Measurements from ENCODE around the gene ZNF622. TPM values are rescaled to one million over a fixed set of nuclear protein-coding genes. Genes with fewer than 3 reads are reported as not detected.

Gene ZNF622
- total RNA-seq, 1 donor from 2014 or later: 40.0 TPM

GRCh38 chr5:16487456-16487855, 21.9 kb upstream of the ZNF622 start:
- H3K4me3 Mint-ChIP-seq (ENCODE audit: unreplicated experiment): no peak overlapping the region
- H3K36me3 Mint-ChIP-seq (ENCODE audit: unreplicated experiment): no peaks in the 10 kb centered on the region
- no peak for TF ChIP-seq CTCF (IDR thresholded peaks at IDR 0.05; ENCODE audit: partially characterized antibody, unreplicated experiment)
- DNase-seq: no peak
- no peaks in the 10 kb centered on the region for H3K27me3 Mint-ChIP-seq (ENCODE audit: unreplicated experiment)
- no peaks in the 10 kb centered on the region for H3K9me3 Mint-ChIP-seq (ENCODE audit: unreplicated experiment)
- H3K27ac Mint-ChIP-seq (ENCODE audit: unreplicated experiment): no peak overlapping the region
- H3K4me1 Mint-ChIP-seq (ENCODE audit: low read depth, unreplicated experiment): peaks cover 4% of the 10 kb centered on the region

DNA sequence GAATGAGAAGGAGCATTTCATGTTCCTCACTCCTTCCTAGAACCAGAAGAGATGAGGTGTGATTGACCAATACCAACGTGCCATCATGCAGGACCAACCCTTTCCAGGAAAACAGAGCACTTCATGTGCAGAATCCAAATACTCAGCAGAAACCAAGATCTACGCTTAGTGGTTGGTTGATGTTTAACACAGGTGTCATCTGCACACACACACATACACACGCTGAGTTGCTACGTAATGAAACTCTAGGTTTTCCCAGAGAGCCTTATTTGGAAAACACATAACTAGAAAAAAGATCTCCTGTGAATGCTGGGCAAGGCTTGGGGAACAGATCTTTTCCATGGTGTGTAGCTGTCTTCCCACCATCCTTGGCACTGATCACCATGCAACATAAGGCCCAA, 21.1 kb upstream of the ZNF622 start:
- TF ChIP-seq CTCF (IDR thresholded peaks at IDR 0.05; ENCODE audit: partially characterized antibody, unreplicated experiment): no peak
- H3K4me1 Mint-ChIP-seq (ENCODE audit: low read depth, unreplicated experiment): peaks cover 4% of the 10 kb centered on the region

DNA sequence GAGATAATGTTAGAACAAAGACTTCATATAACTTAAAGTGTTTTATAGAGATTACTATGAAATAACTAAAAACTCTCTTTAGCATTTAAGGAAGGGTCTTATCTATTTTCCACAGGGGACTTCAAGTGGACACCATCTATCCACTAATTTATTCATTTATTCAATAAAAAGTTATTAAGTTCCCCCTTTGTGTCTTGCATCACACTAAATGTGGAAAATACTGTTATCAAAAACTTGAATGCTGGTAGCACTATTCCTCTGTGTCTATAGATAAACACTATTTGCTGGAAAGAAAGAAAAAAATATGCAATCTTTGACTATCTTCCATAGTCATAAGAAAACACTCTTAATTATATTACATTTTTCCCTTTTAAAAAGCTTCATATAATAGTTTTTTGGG, 20.1 kb upstream of the ZNF622 start:
- Mint-ChIP-seq H3K4me1 (ENCODE audit: low read depth, unreplicated experiment) (peaks cover 4% of the 10 kb centered on the region), H3K36me3 (ENCODE audit: unreplicated experiment) (no peaks in the 10 kb centered on the region), H3K27ac (ENCODE audit: unreplicated experiment) (no peak overlapping the region), H3K27me3 (ENCODE audit: unreplicated experiment) (no peaks in the 10 kb centered on the region), H3K9me3 (ENCODE audit: unreplicated experiment) (no peaks in the 10 kb centered on the region), H3K4me3 (ENCODE audit: unreplicated experiment) (no peak overlapping the region)
- no peak for DNase-seq
- TF ChIP-seq CTCF (IDR thresholded peaks at IDR 0.05; ENCODE audit: partially characterized antibody, unreplicated experiment): no peak

More for the DNA sequence above, 21.1 kb upstream of the ZNF622 start:
- no peak for DNase-seq
- Mint-ChIP-seq H3K36me3 (ENCODE audit: unreplicated experiment) (no peaks in the 10 kb centered on the region), H3K27ac (ENCODE audit: unreplicated experiment) (no peak overlapping the region), H3K9me3 (ENCODE audit: unreplicated experiment) (no peaks in the 10 kb centered on the region), H3K27me3 (ENCODE audit: unreplicated experiment) (no peaks in the 10 kb centered on the region), H3K4me3 (ENCODE audit: unreplicated experiment) (no peak overlapping the region)

- H3K36me3 Mint-ChIP-seq (ENCODE audit: unreplicated experiment): no peaks in the 10 kb centered on the region
- DNase-seq: no peak
- H3K27me3 Mint-ChIP-seq (ENCODE audit: unreplicated experiment): no peaks in the 10 kb centered on the region
- H3K27ac Mint-ChIP-seq (ENCODE audit: unreplicated experiment): no peak overlapping the region
- H3K9me3 Mint-ChIP-seq (ENCODE audit: unreplicated experiment): no peaks in the 10 kb centered on the region
- H3K4me1 Mint-ChIP-seq (ENCODE audit: low read depth, unreplicated experiment): no peaks in the 10 kb centered on the region
- no peak overlapping the region for H3K4me3 Mint-ChIP-seq (ENCODE audit: unreplicated experiment)
- TF ChIP-seq CTCF (IDR thresholded peaks at IDR 0.05; ENCODE audit: partially characterized antibody, unreplicated experiment): no peak
Observed at GRCh38 chr5:16484081-16484480, 18.5 kb upstream of the ZNF622 start.

GRCh38 chr5:16483361-16483760, 17.8 kb upstream of the ZNF622 start:
- no peak for DNase-seq
- no peaks in the 10 kb centered on the region for H3K27me3 Mint-ChIP-seq (ENCODE audit: unreplicated experiment)
- H3K9me3 Mint-ChIP-seq (ENCODE audit: unreplicated experiment): no peaks in the 10 kb centered on the region
- TF ChIP-seq CTCF (IDR thresholded peaks at IDR 0.05; ENCODE audit: partially characterized antibody, unreplicated experiment): no peak
- H3K36me3 Mint-ChIP-seq (ENCODE audit: unreplicated experiment): no peaks in the 10 kb centered on the region
- H3K4me1 Mint-ChIP-seq (ENCODE audit: low read depth, unreplicated experiment): no peaks in the 10 kb centered on the region
- H3K27ac Mint-ChIP-seq (ENCODE audit: unreplicated experiment): no peak overlapping the region
- no peak overlapping the region for H3K4me3 Mint-ChIP-seq (ENCODE audit: unreplicated experiment)
